ENCODE measurements around the gene SMC3.

Gene SMC3

DNA sequence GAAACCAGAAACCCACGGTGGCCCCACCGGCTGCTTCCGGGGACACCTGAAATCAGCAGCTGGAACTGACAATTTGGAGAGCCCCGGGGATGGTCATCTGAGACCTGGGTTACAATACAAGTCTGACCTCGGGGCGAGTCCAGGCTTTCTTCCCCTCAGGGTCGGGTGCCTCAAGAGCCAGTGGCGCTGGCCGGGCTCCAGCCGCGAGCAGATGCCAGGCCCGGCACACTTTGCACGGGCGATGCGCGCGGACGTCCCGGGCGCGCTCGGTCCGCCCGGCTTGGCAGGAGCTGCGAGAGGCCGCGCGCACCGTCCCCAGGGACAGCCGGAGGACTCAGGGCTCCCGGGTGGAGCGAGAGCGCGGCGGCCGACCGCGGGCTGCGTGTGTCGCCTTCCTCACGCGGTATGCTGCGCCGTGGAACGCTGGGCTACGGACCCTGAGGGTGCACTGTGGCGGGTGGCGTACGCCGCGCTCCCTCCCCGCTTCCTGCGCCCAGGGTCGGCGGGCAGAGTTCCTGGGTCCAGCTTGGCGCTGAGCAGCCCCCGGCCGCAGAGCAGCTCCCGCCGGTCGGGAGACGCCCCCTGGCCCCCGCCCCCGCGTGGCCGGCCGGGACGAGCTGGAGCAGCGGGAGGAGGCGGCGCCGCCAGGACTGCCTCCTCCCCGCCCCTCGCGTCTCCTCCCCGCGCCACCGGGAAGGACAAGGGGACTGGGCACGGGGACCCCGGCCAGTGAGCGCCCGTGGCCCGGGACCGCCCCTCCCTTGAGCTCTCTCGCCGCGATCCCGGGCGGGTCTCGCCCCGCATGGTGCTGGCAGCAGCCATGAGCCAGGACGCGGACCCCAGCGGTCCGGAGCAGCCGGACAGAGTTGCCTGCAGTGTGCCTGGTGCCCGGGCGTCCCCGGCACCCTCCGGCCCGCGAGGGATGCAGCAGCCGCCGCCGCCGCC, 76.4 kb downstream of the SMC3 start, which contains the start of gene RBM20:
RBM20 (plus strand) TSS at position 684 of the 945 bp plus-strand sequence; CDS start at position 803, 119 bp downstream.
- no peak for DNase-seq (ENCODE audit: low read depth)
- peak within 1 kb of the TSS; percentile 34 for H3K4me3 ChIP-seq (ENCODE audit: control insufficient read depth, low read depth, low read length)
- no peak for TF ChIP-seq CTCF (IDR thresholded peaks at IDR 0.05; ENCODE audit: control insufficient read depth, insufficient read depth, low read depth, low read length, missing control alignments)

DNA sequence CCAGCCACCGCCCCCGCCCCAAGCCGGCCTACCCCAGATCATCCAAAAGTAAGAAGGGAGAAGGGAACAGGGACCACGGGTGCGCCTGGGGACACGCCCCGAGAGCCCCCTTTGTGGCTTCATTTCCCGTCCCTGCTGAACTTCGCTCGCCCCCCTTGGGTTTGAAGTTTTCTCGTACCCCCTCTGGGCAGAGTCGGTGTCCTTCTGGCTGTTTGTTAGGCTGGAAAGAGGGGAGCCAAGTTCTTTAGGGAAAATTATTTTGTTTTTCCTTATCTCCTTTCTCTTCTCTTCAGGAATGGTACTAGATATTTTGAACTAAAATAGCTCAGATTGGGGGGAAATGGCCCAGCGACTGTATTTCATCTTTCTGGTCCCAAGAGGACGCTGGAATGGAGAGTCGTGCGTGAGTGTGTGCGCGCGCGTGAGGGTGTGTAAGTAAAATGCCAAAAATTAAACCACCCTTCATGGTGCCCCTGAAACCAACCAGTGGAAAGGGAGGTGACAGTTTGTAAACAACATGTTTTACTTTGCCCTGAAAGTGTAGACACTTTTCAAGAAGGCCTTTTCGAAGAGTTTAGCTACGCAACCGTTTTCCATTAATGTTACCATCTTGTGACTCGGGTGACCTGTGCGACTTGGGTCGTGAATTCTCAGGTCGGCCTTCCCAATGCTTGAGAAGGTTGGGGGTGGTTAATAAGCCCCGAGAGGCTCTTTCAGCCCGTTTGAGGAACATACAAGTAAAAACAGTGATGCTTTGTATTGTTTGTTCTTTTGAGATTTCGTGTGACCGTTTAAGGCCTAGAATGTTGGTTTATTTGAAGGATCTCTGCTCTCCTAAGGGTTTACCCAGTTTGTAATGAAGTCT, 77.3 kb downstream of the SMC3 start:
- no peak overlapping the region; the same call in 1 of the 2 replicates for H3K4me3 ChIP-seq (ENCODE audit: control insufficient read depth, low read depth, low read length)
- DNase-seq (ENCODE audit: low read depth), result no peak
- no peak for TF ChIP-seq CTCF (IDR thresholded peaks at IDR 0.05; ENCODE audit: control insufficient read depth, insufficient read depth, low read depth, low read length, missing control alignments)

DNA sequence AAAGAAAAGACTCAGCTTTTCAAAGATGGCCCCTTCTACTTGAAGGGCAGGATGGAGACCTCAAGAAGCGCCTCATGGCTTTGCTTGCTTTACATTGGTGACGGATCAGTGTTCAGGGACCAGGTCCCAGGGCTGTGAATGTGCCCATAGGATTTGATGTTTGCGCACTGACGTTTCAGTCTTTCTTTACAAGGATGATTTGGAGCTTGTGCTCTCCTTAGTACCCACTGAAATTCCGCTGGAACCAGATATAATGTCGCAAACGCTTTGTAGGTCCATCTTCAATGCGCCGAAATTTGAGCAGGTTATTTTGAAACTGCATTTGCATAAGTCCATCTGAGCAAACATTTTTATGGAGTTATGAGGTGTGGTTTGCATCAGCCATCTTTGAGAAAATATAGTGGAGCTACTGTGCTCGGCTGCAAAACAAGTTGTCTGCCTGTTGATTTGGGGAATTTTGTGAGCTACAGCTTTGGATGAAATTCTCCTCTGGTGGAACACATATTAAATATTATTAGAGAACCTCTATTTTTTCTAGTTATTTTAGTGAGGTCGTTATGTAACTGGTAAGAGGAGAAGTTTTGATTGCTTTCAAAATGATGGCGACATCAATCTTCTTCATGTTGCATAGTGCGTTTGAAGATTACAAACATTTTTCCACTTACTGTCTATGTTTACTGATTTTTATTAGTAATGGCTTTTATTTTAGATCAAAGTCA, 79.1 kb downstream of the SMC3 start:
- no peak for TF ChIP-seq CTCF (IDR thresholded peaks at IDR 0.05; ENCODE audit: control insufficient read depth, insufficient read depth, low read depth, low read length, missing control alignments)
- no peak overlapping the region for H3K4me3 ChIP-seq (ENCODE audit: control insufficient read depth, low read depth, low read length)
- no peak for DNase-seq (ENCODE audit: low read depth)

GRCh38 chr10:110647136-110647430, 79.6 kb downstream of the SMC3 start:
- DNase-seq (ENCODE audit: low read depth), result no peak
- no peak for TF ChIP-seq CTCF (IDR thresholded peaks at IDR 0.05; ENCODE audit: control insufficient read depth, insufficient read depth, low read depth, low read length, missing control alignments)
- H3K4me3 ChIP-seq (ENCODE audit: control insufficient read depth, low read depth, low read length), result no peak overlapping the region

DNA sequence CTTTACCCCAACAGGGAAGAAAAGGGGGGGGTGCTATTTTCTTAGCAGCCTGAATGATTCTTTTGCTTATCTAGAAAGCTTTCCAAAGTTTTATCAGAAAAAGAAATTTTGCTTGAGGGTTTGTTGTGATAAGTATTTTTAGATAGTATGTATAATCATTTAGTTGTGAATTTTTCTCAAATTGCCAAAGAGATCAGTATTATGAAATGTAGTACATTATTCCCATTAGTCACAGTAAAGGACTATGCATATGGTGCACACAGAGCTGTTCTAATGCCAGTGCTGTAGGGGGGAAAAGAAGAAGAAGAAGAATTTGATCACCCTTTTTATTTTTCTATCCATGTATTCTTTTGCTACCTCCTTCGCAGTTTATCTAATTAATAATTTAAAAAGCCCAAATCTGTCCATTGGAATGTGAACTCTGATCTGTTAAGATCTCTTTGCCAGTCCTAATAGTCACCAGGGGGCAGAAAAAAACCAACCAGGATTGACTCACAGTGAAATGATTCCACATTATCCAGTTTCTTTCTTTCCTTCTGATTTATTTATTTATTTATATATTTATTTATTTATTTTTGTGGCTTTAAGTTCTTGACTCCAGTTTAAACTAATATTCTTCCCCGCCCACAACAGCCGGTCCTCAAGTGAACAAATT, 81.3 kb downstream of the SMC3 start:
- DNase-seq (ENCODE audit: low read depth), result no peak
- peak; percentile 15 for TF ChIP-seq CTCF (IDR thresholded peaks at IDR 0.05; ENCODE audit: control insufficient read depth, insufficient read depth, low read depth, low read length, missing control alignments)
- H3K4me3 ChIP-seq (ENCODE audit: control insufficient read depth, low read depth, low read length), result no peak overlapping the region
